HG03442 (cell line): ENCODE results near the gene SF3A2.

Experiments used
- ATAC-seq: cut with Tn5 transposase; IDR thresholded peaks from one replicate; pipeline ENCODE4 v1.9.1; 2021; ENCODE audit warnings: mild to moderate bottlenecking, moderate library complexity; ENCODE audit not compliant: unreplicated experiment

SF3A2 gene

DNA sequence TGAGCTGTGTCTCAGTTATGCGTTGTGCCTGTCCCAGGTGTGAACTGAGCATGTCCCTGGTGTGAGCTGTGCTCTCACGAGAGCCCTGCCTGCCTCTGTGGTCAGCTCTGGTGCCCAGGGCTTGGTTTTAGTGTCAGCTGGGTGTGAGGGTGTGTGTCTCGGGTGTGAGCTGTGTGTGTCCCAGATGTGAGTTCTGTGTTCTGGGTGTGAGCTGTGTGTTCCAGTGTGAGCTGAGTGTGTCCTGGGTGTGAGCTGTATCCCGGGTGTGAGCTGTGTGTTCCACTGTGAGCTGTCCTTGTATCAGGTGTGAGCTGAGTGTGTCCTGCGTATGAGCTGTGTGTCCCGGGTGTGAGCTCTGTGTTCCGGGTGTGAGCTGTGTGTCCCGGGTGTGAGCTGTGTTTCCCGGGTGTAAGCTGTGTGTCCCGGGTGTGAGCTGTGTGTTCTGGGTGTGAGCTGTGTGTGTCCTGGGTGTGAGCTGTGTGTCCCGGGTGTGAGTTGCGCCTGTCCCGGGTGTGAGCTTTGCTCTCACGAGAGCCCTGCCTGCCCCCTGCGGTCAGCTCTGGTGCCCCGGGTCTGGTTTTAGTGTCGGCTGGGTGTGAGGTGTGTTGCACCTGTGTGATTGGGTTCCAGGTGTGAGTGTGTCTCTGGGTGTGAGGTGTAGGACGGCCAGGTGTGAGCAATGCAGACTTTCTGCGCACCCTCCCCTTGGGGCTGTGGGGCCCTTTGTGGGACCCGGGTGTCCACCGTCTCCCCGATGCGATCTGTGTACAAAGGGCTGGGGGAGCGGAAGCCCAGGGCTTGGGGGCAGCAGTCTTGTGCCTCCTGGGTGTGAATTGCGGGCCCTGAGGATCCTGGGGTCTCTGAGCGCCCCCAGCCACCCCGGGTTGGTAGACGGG lies 52.4 kb downstream of the SF3A2 start:
- no peak for ATAC-seq

- no peak for ATAC-seq
Measured at GRCh38 chr19:2289714-2290435, 53.3 kb downstream of the SF3A2 start.

DNA sequence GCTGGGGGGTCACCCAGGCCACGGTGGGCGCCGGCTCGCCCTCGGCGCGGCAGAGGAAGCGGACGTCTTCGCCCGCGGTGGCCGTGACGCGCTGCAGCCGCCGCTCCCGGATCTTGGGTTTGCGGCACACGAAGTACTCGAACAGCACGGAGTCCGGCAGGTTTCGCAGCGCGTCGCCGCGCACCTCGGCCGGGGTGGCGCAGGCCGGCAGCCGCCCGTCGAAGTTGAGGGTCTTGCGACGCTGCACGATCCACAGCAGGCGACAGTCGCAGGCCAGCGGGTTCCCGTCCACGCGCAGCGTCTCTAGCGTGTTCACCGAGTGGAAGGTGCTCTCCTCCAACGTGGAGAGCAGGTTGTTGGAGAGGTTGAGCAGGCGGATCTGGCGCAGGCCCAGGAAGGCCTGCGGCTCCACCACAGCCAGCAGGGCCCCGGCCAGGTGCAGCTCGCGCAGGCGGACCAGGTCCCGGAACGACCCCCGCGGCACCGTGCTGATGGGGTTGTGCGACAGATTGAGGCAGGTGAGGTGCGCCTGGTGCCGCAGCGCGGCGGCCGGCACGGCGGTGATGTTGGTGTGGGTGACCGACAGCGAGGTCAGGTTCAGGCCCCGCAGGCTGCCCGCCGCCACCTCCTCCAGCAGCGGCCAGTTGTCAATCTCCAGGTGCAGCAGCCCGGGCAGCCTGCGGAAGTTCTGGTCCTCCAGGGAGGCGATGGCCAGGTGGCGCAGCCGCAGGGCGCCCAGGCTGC lies 54.0 kb downstream of the SF3A2 start:
- ATAC-seq = no peak

DNA sequence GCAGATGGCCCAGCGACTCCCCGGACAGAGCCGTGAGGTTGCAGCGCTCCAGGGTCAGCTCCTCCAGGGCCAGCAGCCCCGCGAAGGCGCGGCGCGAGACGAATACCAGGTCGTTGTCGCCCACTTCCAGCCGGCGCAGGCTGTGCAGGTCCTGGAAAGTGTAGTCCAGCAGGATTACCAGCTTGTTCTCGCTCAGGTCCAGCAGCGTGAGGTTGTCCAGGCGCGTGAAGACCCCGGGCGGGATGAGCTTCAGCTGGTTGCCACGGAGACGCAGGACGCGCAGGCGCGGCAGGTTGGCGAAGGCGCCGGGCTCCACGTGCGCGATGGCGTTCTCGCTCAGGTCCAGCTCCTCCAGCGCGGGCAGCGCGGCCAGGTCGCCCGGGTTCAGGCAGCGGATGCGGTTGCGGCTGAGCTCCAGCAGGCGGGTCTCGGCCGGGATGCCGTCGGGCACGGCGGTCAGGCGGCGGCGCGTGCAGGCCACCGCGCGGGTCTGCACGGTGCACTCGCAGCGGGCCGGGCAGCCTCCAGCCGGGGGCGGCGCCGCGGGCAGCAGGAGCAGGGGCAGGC lies 54.6 kb downstream of the SF3A2 start:
- no peak for ATAC-seq

GRCh38 chr19:2294687-2295335 lies 58.2 kb downstream of the SF3A2 start:
- no peak for ATAC-seq

DNA sequence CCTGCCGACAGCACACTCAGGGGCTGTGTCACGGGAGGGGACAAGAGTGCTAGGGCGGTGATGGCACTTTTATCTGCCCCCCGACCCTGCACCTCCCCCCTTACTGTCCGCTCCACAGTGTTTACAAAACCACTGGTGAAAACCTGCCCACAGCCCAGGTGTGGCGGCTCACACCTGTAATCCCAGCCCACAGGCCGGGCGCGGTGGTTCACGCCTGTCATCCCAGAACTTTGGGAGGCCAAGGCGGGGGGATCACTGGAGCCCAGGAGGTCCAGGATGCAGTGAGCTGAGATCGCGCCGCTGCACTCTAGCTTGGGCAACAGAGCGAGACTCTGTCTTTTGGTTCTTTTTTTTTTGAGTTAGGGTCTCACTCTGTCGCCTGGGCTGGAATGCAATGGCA lies 59.5 kb downstream of the SF3A2 start:
- no peak for ATAC-seq
